Stimulated activated CD8-positive, alpha-beta memory T cell treated with anti-CD3 and anti-CD28 coated beads, Interleukin-4, amount 100 ng/mL, for 24 hours (primary cell): ENCODE results near the gene EEFSEC.

Experiments
- DNase-seq: peaks from one replicate; pipeline ENCODE4 v3.0.0-alpha.2; 2020; ENCODE audit warnings: low read depth

The EEFSEC gene

GRCh38 chr3:128394033-128394432, 240.8 kb downstream of the EEFSEC start:
- DNase-seq: no peak

- DNase-seq: no peak
Measured at GRCh38 chr3:128395046-128395445, 241.8 kb downstream of the EEFSEC start.

GRCh38 chr3:128395500-128396162, 242.3 kb downstream of the EEFSEC start:
- no peak for DNase-seq

- DNase-seq: no peak
Measured at GRCh38 chr3:128397484-128397883, 244.2 kb downstream of the EEFSEC start.

GRCh38 chr3:128398586-128398985, 245.3 kb downstream of the EEFSEC start:
- DNase-seq: no peak

- no peak for DNase-seq
Measured at GRCh38 chr3:128399221-128399915, 246.1 kb downstream of the EEFSEC start.

GRCh38 chr3:128400671-128401070, 247.4 kb downstream of the EEFSEC start:
- no peak for DNase-seq

GRCh38 chr3:128402319-128402718, 249.0 kb downstream of the EEFSEC start:
- no peak for DNase-seq

GRCh38 chr3:128402998-128403397, 249.7 kb downstream of the EEFSEC start:
- no peak for DNase-seq

- DNase-seq: no peak
Measured at GRCh38 chr3:128404276-128405068, 251.2 kb downstream of the EEFSEC start.

- DNase-seq: no peak
Measured at GRCh38 chr3:128405554-128406277, 252.4 kb downstream of the EEFSEC start.

GRCh38 chr3:128407247-128407646, 254.0 kb downstream of the EEFSEC start:
- no peak for DNase-seq

GRCh38 chr3:128408012-128408692, 254.9 kb downstream of the EEFSEC start:
- DNase-seq: no peak

- DNase-seq: no peak
Measured at GRCh38 chr3:128408693-128409623, 255.7 kb downstream of the EEFSEC start.

- no peak for DNase-seq
Measured at GRCh38 chr3:128409624-128410581, 256.6 kb downstream of the EEFSEC start.

- DNase-seq: no peak
Measured at GRCh38 chr3:128410669-128411573, 257.6 kb downstream of the EEFSEC start.

GRCh38 chr3:128411574-128412064, 258.3 kb downstream of the EEFSEC start:
- no peak for DNase-seq
